ENCODE data around the gene FBXO5.
"Not testable (repeated sequence)": the region's sequence is repeated elsewhere in the genome, so short reads cannot be mapped to it uniquely, and the experiment has no call there.

FBXO5 gene

GRCh38 chr6:153012856-153013255 lies 30.0 kb upstream of the FBXO5 start:
- in situ Hi-C loops (cut with HindIII; ENCODE audit: low sequenced_read_pairs): no loop called here
- DNase-seq (ENCODE audit: low read depth): no peak
- TF ChIP-seq CTCF (IDR thresholded peaks at IDR 0.05; ENCODE audit: low read depth, low read length, missing control alignments): no peak
- no peak overlapping the region for H3K4me3 ChIP-seq (ENCODE audit: low read depth, low read length)

- TF ChIP-seq CTCF (IDR thresholded peaks at IDR 0.05; ENCODE audit: low read depth, low read length, missing control alignments): no peak
Measured at GRCh38 chr6:153003366-153003690, 20.5 kb upstream of the FBXO5 start.

GRCh38 chr6:153002613-153003365 lies 19.9 kb upstream of the FBXO5 start, which contains the start of gene MTRF1L:
TSS of gene MTRF1L (minus strand) at chr6:153002709. CDS start at chr6:153002685, 24 bp downstream.
- in situ Hi-C loops (cut with HindIII; ENCODE audit: low sequenced_read_pairs): no loop called here
- peak; percentile 92 for DNase-seq (ENCODE audit: low read depth)
- no peak for TF ChIP-seq CTCF (IDR thresholded peaks at IDR 0.05; ENCODE audit: low read depth, low read length, missing control alignments)

More at GRCh38 chr6:153003366-153003690, 20.5 kb upstream of the FBXO5 start:
- in situ Hi-C loops (cut with HindIII; ENCODE audit: low sequenced_read_pairs): no loop called here
- peak overlapping the region; percentile 93 for H3K4me3 ChIP-seq (ENCODE audit: low read depth, low read length)
- DNase-seq (ENCODE audit: low read depth): no peak

GRCh38 chr6:153001767-153002612 lies 19.1 kb upstream of the FBXO5 start:
- no peak for DNase-seq (ENCODE audit: low read depth)
- H3K4me3 ChIP-seq (ENCODE audit: low read depth, low read length): peak overlapping the region; percentile 93
- in situ Hi-C loops (cut with HindIII; ENCODE audit: low sequenced_read_pairs): no loop called here
- TF ChIP-seq CTCF (IDR thresholded peaks at IDR 0.05; ENCODE audit: low read depth, low read length, missing control alignments): no peak

More at GRCh38 chr6:153002613-153003365, 19.9 kb upstream of the FBXO5 start, which contains the start of gene MTRF1L:
- H3K4me3 ChIP-seq (ENCODE audit: low read depth, low read length): peak within 1 kb of the TSS; percentile 93

- DNase-seq (ENCODE audit: low read depth); H3K4me3 ChIP-seq (ENCODE audit: low read depth, low read length); in situ Hi-C loops (cut with HindIII; ENCODE audit: low sequenced_read_pairs): not testable (repeated sequence)
Measured at GRCh38 chr6:153000790-153001189, 17.9 kb upstream of the FBXO5 start.

- no peak overlapping the region for H3K4me3 ChIP-seq (ENCODE audit: low read depth, low read length)
- in situ Hi-C loops (cut with HindIII; ENCODE audit: low sequenced_read_pairs): no loop called here
- TF ChIP-seq CTCF (IDR thresholded peaks at IDR 0.05; ENCODE audit: low read depth, low read length, missing control alignments): no peak
- DNase-seq (ENCODE audit: low read depth): no peak
Measured at GRCh38 chr6:153000243-153000642, 17.4 kb upstream of the FBXO5 start.

GRCh38 chr6:152999538-152999937 lies 16.7 kb upstream of the FBXO5 start:
- DNase-seq (ENCODE audit: low read depth); H3K4me3 ChIP-seq (ENCODE audit: low read depth, low read length); in situ Hi-C loops (cut with HindIII; ENCODE audit: low sequenced_read_pairs): not testable (repeated sequence)
